ENCODE data around the gene ATXN7L3. TPM values are rescaled to one million over a fixed set of nuclear protein-coding genes. Genes with fewer than 3 reads are reported as not detected.

Gene ATXN7L3
- total and polyA plus RNA-seq, 12 donors: 23.7 to 40.6 (median 30.7) TPM

DNA sequence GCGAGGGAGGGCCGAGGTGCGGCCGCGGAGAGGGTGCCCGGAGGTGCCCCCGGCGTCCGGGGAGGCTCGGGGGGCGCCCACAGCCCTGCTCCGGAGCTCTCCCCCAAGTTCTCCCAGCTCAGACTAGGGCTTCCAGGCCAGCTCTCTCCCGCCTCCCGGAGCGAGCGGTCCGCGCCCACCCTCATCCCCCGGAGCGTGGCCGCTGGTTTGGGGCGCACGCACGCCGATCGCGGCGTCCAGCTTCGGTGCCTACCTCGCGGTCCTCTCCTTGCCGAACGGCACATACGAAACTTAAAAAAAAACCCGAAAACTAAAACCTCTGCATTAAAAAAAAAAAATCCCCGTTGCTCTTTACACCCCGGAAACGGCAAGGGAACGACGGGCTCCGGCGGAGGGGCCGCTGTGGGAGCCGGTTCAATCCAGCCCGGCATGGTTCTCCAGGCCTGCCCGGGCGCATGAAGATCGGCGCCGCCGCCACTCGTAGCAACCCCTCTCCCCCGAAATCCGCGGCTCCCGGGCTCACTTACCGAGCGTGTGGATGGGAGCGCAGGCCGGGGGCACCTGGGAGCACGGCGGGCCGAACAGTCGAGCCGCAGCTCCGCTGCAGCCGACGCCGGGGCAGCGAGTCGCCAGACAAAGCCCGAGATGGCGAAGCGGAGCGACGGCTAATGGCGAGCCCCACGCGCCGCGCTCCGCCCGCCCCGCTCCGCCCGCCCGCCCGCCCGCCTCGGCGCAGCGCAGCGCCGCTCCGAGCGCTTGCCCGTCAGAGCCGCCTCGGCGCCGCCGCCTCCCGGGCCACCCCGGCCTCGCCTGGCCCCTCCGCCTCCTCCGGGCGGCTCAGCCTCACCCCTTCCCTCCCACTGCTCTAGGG is 20.8 kb upstream of the ATXN7L3 start:
- peak overlapping the region; percentile 98 to 100 (median 100) for H3K27ac ChIP-seq
- peaks cover 0 to 20% (median 13%) of the 10 kb centered on the region in 9 donors for H3K36me3 ChIP-seq
- H3K4me3 ChIP-seq: peak overlapping the region; percentile 80 to 98 (median 92)
- no peaks in the 10 kb centered on the region for H3K9me3 ChIP-seq
- peak; percentile 12 to 30 (median 24) for ATAC-seq
- peaks cover 11 to 56% (median 49%) of the 10 kb centered on the region in 9 donors for H3K4me1 ChIP-seq
- WGBS, 2 donors: 0 to 1% methylated on average over 90 to 107 of the region's 108 CpGs
- peak; percentile 43 to 64 for DNase-seq
- intact Hi-C loops (cut with DNase I): loop anchor here in 5 of 10 donors (1.0 to 10.0 kb wide), 5 partner anchors 54 to 104 kb away; partner anchors contain the start of gene SLC25A39 (in 3 of the 5)
- TF ChIP-seq, protein P1, sequence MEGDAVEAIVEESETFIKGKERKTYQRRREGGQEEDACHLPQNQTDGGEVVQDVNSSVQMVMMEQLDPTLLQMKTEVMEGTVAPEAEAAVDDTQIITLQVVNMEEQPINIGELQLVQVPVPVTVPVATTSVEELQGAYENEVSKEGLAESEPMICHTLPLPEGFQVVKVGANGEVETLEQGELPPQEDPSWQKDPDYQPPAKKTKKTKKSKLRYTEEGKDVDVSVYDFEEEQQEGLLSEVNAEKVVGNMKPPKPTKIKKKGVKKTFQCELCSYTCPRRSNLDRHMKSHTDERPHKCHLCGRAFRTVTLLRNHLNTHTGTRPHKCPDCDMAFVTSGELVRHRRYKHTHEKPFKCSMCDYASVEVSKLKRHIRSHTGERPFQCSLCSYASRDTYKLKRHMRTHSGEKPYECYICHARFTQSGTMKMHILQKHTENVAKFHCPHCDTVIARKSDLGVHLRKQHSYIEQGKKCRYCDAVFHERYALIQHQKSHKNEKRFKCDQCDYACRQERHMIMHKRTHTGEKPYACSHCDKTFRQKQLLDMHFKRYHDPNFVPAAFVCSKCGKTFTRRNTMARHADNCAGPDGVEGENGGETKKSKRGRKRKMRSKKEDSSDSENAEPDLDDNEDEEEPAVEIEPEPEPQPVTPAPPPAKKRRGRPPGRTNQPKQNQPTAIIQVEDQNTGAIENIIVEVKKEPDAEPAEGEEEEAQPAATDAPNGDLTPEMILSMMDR (IDR thresholded peaks at IDR 0.05): no peak
- no peaks in the 10 kb centered on the region for H3K27me3 ChIP-seq

DNA sequence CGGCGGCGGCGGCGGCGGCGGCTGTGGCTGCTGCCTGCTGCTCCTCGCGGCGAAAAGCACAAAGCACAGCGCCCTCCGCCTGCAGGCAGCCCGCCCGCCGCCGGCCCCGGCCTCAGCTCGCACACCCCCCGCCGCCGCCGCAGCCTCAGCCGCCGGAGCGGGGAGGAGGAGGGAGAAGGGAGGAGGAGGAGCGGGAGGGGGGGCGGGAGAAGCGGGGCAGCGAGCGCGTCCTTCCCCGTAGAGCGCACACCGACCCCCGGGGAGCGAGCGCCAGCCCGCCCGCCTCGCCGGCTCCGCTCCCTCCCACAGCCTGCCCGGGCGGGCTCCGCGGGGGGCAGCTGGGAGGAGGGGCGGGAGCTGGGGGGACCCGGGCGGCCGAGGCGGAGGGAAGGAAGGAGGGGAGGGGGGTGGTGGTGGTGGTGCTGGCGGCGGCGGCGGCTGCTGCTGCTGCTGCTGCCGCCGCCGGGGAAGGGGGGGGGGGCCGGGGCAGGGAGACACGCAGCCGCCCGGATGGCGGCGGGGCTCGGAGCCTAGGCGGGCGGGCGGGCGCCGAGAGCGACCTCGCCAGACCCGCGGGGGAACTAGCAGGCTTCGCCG is 20.0 kb upstream of the ATXN7L3 start, which contains the start of gene UBTF:
UBTF (minus strand) TSS at position 60 of the 597 bp plus-strand sequence. CDS start 1,446 bp downstream, outside the sequence.
- Histone ChIP-seq H3K4me3 (peak within 1 kb of the TSS; percentile 80 to 98 (median 92)), H3K4me1 (peaks cover 11 to 56% (median 49%) of the 10 kb centered on the region in 9 donors), H3K27me3 (no peaks in the 10 kb centered on the region), H3K27ac (peak within 1 kb of the TSS; percentile 98 to 100 (median 100)), H3K9me3 (no peaks in the 10 kb centered on the region), H3K36me3 (peaks cover 0 to 28% (median 21%) of the 10 kb centered on the region in 9 donors)
- ATAC-seq (peak in 6 of 8 donors; percentile 5 to 21 (median 13)), DNase-seq (peak; percentile 75 to 80)
- intact Hi-C loops (cut with DNase I): loop anchor here in 8 of 10 donors (1.0 to 10.0 kb wide), 6 partner anchors 33 to 108 kb away; partner anchors contain the start of genes SLC25A39 (in 4 of the 8) and TMUB2 (in 1 of the 8)
- TF ChIP-seq, protein P1 (IDR thresholded peaks at IDR 0.05): peak in 1 of 9 donors; percentile 2
- WGBS, 2 donors: 1% methylated on average over 20 to 53 of the region's 76 CpGs

DNA sequence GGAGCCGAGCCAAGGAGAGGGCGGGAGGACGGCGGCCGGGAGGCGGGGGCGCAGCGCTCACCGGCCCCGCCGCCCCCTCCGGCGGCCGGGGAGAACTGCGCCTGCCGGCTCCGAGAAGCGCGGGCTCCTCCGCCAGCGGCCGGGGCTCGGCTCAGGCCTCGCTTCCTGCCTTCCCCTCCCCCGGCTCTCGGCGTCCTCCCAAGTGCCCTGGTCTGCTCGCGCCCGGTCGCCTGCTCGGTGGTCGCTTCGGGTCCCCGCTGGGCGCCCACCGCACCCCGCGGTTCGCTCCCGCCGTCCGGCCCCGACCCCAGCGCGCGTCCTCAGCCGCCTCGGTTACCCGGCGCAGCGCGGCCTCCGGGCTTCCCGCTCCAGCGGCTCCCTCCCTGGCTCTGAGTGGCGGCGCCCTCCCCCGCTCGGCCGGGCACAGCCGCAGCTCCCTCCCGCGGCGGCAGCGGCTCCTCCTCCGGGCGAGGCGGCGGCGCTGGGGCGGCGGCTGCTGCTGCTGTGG is 19.5 kb upstream of the ATXN7L3 start:
- Histone ChIP-seq H3K36me3 (peaks cover 0 to 33% (median 26%) of the 10 kb centered on the region in 9 donors), H3K27ac (peak overlapping the region; percentile 98 to 100 (median 100)), H3K4me3 (peak overlapping the region; percentile 64 to 98 (median 92)), H3K9me3 (no peaks in the 10 kb centered on the region), H3K27me3 (no peaks in the 10 kb centered on the region), H3K4me1 (peaks cover 11 to 56% (median 44%) of the 10 kb centered on the region in 9 donors)
- WGBS, 2 donors: 1% methylated on average over 55 to 66 of the region's 73 CpGs
- intact Hi-C loops (cut with DNase I): loop anchor here in 4 of 10 donors (1.0 to 5.0 kb wide), 4 partner anchors 32 to 108 kb away; partner anchors contain the start of genes SLC25A39 (in 2 of the 4) and TMUB2 (in 1 of the 4)
- TF ChIP-seq, protein P1 (IDR thresholded peaks at IDR 0.05): peak; percentile 36 to 58 (median 43)
- DNase-seq (peak in 1 of 2 donors; percentile 68), ATAC-seq (peak in 5 of 8 donors; percentile 3 to 38 (median 29))

Measured in heart right ventricle (tissue), 16 donors.